RWPE2 (cell line): ENCODE measurements around the gene CHAC1.

Experiments used
- ATAC-seq: fragments of 200-7000 bp; cut with Tn5 transposase; 3 replicates; pipeline ENCODE4 v1.9.1; 2021; ENCODE audit warnings: low read depth
- DNase-seq: peaks from one replicate; pipeline ENCODE4 v3.0.0-alpha.2; 2020; ENCODE audit warnings: low spot score
- H3K27ac ChIP-seq: fragments of 450-650 bp; 2 replicates; pipeline ENCODE4 v1.5.1; 2017; ENCODE audit warnings: mild to moderate bottlenecking; ENCODE audit not compliant: poor library complexity, severe bottlenecking
- H3K27me3 ChIP-seq: fragments of 250-450 bp; sonication (Bioruptor Pico); 2 replicates; pipeline ENCODE4 v1.5.1; 2021; ENCODE audit warnings: mild to moderate bottlenecking, moderate library complexity; ENCODE audit not compliant: insufficient read depth, poor library complexity, severe bottlenecking
- H3K36me3 ChIP-seq: fragments of 250-450 bp; sonication (Bioruptor Pico); 2 replicates; pipeline ENCODE4 v1.5.1; 2020; ENCODE audit warnings: low read depth, mild to moderate bottlenecking, moderate library complexity
- H3K4me1 ChIP-seq: fragments of 250-450 bp; sonication (Bioruptor Pico); 2 replicates; pipeline ENCODE4 v1.5.1; 2021; ENCODE audit warnings: mild to moderate bottlenecking, moderate library complexity; ENCODE audit not compliant: insufficient read depth, poor library complexity, severe bottlenecking
- H3K4me3 ChIP-seq: fragments of 250-450 bp; sonication (Bioruptor Pico); 2 replicates; pipeline ENCODE4 v1.5.1; 2021; ENCODE audit warnings: mild to moderate bottlenecking, moderate library complexity; ENCODE audit not compliant: severe bottlenecking
- H3K9me3 ChIP-seq: fragments of 250-450 bp; sonication (Bioruptor Pico); 2 replicates; pipeline ENCODE4 v1.5.1; 2021; ENCODE audit warnings: mild to moderate bottlenecking, moderate library complexity; ENCODE audit not compliant: severe bottlenecking
- CTCF ChIP-seq: fragments of 450-650 bp; IDR thresholded peaks from one replicate; pipeline ENCODE4 v1.5.1; 2017; ENCODE audit warnings: mild to moderate bottlenecking, moderate library complexity; ENCODE audit not compliant: poor library complexity, severe bottlenecking

Gene CHAC1

GRCh38 chr15:40944510-40945296, 8.6 kb upstream of the CHAC1 start:
- H3K9me3 ChIP-seq = no peaks in the 10 kb centered on the region
- no peak for TF ChIP-seq CTCF
- no peak for DNase-seq
- H3K4me3 ChIP-seq = no peak overlapping the region
- H3K27ac ChIP-seq = no peak overlapping the region
- no peaks in the 10 kb centered on the region for H3K36me3 ChIP-seq
- no peaks in the 10 kb centered on the region for H3K27me3 ChIP-seq
- no peaks in the 10 kb centered on the region for H3K4me1 ChIP-seq
- ATAC-seq = no peak

DNA sequence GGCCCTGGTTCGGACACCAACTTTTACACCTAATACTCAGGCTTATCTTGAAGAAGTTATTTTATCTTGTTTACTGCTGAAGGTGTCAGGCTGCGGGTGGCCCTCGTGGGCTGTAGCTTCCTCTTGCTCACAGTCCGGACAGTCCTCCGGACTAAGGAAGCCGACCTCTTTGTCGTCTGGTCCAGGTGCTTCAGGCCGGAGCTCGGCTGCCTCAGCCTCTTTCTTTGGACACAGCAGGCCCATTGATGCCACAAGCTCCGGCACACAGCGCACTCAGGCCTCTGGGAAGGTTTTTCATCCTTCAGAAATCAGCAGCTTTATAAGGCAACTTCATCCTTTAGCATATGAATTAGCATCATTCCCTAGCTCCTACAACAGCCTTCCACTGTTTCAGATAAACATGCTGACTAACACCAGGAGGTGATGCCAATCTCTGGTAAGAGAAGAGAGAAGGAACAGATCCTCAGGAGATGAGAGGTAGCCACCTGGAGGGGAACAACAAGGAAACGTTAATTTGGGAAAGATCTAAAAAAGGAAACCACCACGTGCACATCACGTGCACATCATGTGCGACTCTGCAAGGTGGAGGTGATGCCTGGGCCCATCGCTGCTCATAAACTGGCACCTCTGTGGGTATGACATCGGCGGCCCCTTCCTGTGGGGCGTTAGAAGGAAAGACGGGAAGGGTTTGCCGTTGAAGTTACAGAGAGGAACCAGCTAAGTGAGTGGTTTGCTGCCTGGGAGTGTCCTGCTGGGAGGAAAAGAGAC, 4.4 kb upstream of the CHAC1 start:
- Histone ChIP-seq H3K4me3 (no peak overlapping the region), H3K36me3 (peaks cover under 1% of the 10 kb centered on the region; the same call in 1 of the 2 replicates), H3K4me1 (peaks cover 7% of the 10 kb centered on the region), H3K27ac (no peak overlapping the region), H3K9me3 (no peaks in the 10 kb centered on the region), H3K27me3 (no peaks in the 10 kb centered on the region)
- ATAC-seq = no peak
- DNase-seq = no peak
- TF ChIP-seq CTCF = no peak

DNA sequence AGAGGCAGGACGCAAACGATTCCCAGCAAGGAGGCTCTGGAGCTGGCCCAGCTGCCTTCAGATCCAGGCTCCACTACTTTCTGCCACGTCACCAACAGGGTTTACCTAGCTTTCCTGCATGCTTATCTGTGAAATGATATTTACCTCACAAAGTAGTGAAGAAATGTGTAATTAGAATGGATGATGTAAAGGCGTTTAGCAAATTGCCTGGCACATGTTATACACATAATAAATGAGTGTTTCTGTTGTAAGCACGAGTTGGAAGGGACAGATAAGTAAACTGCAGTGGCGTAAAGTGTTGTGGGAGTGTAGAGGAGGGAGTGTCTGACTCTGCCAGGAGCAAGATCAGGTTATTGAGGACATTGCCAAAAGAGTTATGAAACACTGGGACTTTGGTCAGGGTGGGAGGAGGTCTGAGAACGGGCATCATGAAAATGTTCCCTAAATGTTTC, 3.5 kb upstream of the CHAC1 start:
- no peak for TF ChIP-seq CTCF
- Histone ChIP-seq H3K27me3 (no peaks in the 10 kb centered on the region), H3K36me3 (peaks cover 9% of the 10 kb centered on the region), H3K9me3 (no peaks in the 10 kb centered on the region), H3K4me3 (no peak overlapping the region), H3K27ac (no peak overlapping the region), H3K4me1 (peaks cover 7% of the 10 kb centered on the region)
- no peak for DNase-seq
- no peak for ATAC-seq

- Histone ChIP-seq H3K4me3 (no peak overlapping the region), H3K27ac (no peak overlapping the region), H3K4me1 (peaks cover 7% of the 10 kb centered on the region), H3K27me3 (no peaks in the 10 kb centered on the region), H3K36me3 (peaks cover 29% of the 10 kb centered on the region), H3K9me3 (no peaks in the 10 kb centered on the region)
- ATAC-seq (no peak), DNase-seq (no peak)
- TF ChIP-seq CTCF = no peak
These were observed 1.5 kb upstream of the CHAC1 start for GRCh38 chr15:40951764-40952163.
